Endothelial cell of umbilical vein (primary cell): ENCODE measurements around the gene TECTB.

Experiments
- EZH2 ChIP-seq: IDR thresholded peaks from 2 replicates; pipeline ENCODE4 v1.6.1; 2012; ENCODE audit warnings: borderline replicate concordance, low read depth, mild to moderate bottlenecking, moderate library complexity, low read length, inconsistent platforms; ENCODE audit not compliant: severe bottlenecking
- GATA2 ChIP-seq: IDR thresholded peaks from 2 replicates; pipeline ENCODE4 v1.7.0; 2011; ENCODE audit warnings: low read depth, mild to moderate bottlenecking, moderate library complexity, mixed read lengths, low read length; ENCODE audit not compliant: insufficient read length, insufficient read depth
- JUN ChIP-seq: IDR thresholded peaks from 2 replicates; pipeline ENCODE4 v1.6.1; 2011; ENCODE audit warnings: borderline replicate concordance, low read depth; ENCODE audit not compliant: insufficient read length, insufficient read depth
- MYC ChIP-seq: IDR thresholded peaks from one replicate; pipeline ENCODE4 v1.6.1; 2011; ENCODE audit warnings: mild to moderate bottlenecking, low read depth, low read length
- POLR2A ChIP-seq: IDR thresholded peaks from 2 replicates; pipeline ENCODE4 v1.6.1; 2012; ENCODE audit warnings: low read depth, mild to moderate bottlenecking, control low read depth, low read length
- POLR2AphosphoS5 ChIP-seq: IDR thresholded peaks from 2 replicates; pipeline ENCODE4 v1.6.1; 2012; ENCODE audit warnings: low read depth, mild to moderate bottlenecking, control low read depth, low read length, moderate library complexity; ENCODE audit not compliant: insufficient read depth
- TF ChIP-seq, protein P1 (sequence below), 2 donors: IDR thresholded peaks; 1 replicate in 1 of 2; 2 replicates in 1 of 2; pipeline ENCODE4 v1.5.1; 2011; ENCODE audit warnings: low read length in 2 of 2, mild to moderate bottlenecking in 2 of 2, moderate library complexity in 2 of 2, control low read depth in 1 of 2, inconsistent platforms in 1 of 2, low read depth in 1 of 2; ENCODE audit not compliant: insufficient read depth in 1 of 2; ENCODE audit errors: extremely low read depth in 1 of 2
- TF ChIP-seq, protein P2 (sequence below): IDR thresholded peaks from 2 replicates; pipeline ENCODE4 v1.6.1; 2011; ENCODE audit not compliant: insufficient read depth, insufficient read length

DNA sequence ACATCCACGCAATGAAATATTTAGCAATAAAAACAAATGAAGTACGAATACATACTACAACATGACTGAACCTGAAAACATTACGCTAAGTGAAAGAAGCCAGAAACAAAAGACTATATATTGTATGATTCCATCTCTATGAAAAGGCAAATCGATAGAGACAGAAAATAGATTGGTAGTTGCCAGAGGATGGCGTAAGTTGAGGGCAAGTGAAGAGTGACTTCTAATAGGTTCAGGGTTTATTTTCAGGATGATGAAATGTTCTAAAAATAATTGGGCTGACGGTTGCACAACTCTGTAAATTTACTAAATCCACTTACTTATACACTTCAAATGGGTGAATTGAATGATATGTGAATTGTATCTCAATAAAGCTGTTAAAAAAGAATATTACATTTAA, 39.5 kb upstream of the TECTB start:
- TF ChIP-seq POLR2A = no peak
- TF ChIP-seq, protein P1, sequence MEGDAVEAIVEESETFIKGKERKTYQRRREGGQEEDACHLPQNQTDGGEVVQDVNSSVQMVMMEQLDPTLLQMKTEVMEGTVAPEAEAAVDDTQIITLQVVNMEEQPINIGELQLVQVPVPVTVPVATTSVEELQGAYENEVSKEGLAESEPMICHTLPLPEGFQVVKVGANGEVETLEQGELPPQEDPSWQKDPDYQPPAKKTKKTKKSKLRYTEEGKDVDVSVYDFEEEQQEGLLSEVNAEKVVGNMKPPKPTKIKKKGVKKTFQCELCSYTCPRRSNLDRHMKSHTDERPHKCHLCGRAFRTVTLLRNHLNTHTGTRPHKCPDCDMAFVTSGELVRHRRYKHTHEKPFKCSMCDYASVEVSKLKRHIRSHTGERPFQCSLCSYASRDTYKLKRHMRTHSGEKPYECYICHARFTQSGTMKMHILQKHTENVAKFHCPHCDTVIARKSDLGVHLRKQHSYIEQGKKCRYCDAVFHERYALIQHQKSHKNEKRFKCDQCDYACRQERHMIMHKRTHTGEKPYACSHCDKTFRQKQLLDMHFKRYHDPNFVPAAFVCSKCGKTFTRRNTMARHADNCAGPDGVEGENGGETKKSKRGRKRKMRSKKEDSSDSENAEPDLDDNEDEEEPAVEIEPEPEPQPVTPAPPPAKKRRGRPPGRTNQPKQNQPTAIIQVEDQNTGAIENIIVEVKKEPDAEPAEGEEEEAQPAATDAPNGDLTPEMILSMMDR (IDR thresholded peaks at IDR 0.05; ENCODE audit: extremely low read depth in 1 of 2, insufficient read depth in 1 of 2, low read depth in 1 of 2, low read length in 2 of 2) = no peak
- no peak for TF ChIP-seq POLR2AphosphoS5
- TF ChIP-seq MYC = no peak
- TF ChIP-seq, protein P2, sequence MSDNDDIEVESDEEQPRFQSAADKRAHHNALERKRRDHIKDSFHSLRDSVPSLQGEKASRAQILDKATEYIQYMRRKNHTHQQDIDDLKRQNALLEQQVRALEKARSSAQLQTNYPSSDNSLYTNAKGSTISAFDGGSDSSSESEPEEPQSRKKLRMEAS = no peak
- TF ChIP-seq JUN = no peak
- no peak for TF ChIP-seq EZH2
- TF ChIP-seq GATA2 = no peak
